ENCODE data around the gene BSDC1. TPM values are rescaled to one million over a fixed set of nuclear protein-coding genes. Genes with fewer than 3 reads are reported as not detected.
A peak's percentile ranks its signal among the peaks of the same experiment; 100 is the strongest.

Gene BSDC1
- total and polyA plus RNA-seq, 12 donors, result 21.4 to 49.4 (median 44.3) TPM

DNA sequence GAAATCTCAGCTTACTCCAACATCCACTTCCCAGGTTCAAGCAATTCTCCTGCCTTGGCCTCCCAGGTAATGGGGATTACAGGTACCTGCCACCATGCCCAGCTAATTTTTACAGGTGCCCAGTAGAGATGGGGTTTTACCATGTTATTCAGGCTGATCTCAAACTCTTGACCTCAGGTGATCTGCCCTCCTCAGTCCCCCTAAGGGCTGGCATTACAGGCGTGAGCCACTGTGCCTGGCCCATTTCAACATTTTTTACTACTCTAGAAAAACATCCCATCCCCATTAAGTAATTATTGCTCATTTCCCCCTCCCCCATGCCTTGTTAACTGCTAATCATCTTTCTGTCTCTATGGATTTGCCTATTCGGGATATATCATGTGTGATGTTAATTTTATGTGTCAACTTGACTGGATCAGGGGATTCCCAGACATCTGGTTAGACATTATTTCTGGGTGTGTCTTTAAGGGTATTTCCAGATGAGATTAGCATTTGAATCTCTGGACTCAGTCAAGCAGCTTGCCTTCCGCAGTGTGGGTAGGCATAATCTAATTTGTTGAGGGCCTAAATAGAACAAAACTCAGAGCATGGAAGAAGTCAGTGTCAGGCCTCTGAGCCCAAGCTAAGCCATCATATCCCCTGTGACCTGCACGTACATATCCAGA, 37.6 kb upstream of the BSDC1 start:
- Histone ChIP-seq H3K9me3 (no peaks in the 10 kb centered on the region), H3K27ac (no peak overlapping the region), H3K4me1 (peaks cover 0 to 2% (median under 1%) of the 10 kb centered on the region in 9 donors), H3K27me3 (peaks cover 0 to 36% (median 1%) of the 10 kb centered on the region in 7 donors), H3K36me3 (no peaks in the 10 kb centered on the region), H3K4me3 (no peak overlapping the region)
- DNase-seq (no peak), ATAC-seq (no peak)
- 57 to 74% methylated on average over 4 of the region's 4 CpGs for whole genome bisulfite sequencing, 2 donors
- intact Hi-C loops (cut with DNase I), result no loop called here
- TF ChIP-seq, protein P1, sequence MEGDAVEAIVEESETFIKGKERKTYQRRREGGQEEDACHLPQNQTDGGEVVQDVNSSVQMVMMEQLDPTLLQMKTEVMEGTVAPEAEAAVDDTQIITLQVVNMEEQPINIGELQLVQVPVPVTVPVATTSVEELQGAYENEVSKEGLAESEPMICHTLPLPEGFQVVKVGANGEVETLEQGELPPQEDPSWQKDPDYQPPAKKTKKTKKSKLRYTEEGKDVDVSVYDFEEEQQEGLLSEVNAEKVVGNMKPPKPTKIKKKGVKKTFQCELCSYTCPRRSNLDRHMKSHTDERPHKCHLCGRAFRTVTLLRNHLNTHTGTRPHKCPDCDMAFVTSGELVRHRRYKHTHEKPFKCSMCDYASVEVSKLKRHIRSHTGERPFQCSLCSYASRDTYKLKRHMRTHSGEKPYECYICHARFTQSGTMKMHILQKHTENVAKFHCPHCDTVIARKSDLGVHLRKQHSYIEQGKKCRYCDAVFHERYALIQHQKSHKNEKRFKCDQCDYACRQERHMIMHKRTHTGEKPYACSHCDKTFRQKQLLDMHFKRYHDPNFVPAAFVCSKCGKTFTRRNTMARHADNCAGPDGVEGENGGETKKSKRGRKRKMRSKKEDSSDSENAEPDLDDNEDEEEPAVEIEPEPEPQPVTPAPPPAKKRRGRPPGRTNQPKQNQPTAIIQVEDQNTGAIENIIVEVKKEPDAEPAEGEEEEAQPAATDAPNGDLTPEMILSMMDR (IDR thresholded peaks at IDR 0.05), result no peak

DNA sequence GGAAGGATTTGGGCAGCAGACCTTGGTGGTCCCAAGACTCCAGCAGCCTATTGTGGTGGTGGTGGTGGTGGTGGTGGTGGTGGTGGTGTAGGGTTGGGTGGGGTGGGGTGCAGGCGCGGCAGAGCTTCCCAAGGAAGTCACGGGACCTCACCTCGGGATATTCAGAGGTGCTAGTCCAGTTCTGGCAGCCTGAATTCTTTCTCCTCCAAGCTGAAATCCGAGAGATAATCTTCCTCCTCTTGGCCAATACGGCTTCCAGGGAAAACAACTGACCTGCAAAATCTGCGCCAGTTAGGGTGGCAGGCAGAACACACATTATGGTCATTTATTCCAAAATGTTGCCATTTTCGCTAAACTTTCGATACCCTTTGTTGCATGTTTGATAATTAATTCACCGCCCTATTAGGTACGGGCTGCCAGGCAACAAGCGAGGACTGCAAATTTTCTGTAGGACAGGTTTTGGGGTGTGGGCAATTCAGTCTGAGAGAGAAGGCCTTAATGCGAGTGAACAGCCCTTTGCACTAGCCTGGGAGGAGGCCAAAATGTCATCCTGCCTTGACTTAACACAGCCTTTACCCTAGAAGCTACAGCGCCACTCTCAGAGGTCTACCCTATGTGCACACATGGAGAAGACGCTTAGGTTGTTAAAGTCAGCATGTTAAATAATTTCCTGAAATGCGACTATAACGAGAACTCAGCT, 33.2 kb upstream of the BSDC1 start:
- Histone ChIP-seq H3K9me3 (no peaks in the 10 kb centered on the region), H3K36me3 (no peaks in the 10 kb centered on the region), H3K27ac (no peak overlapping the region), H3K27me3 (peaks cover 3 to 68% (median 27%) of the 10 kb centered on the region in 7 donors), H3K4me1 (peaks cover 0 to 9% (median 6%) of the 10 kb centered on the region in 9 donors), H3K4me3 (peak overlapping the region in 5 of 10 donors; percentile 24 to 49 (median 40))
- DNase-seq (no peak), ATAC-seq (no peak)
- 76% methylated on average over 17 of the region's 17 CpGs for WGBS, 2 donors
- intact Hi-C loops (cut with DNase I), result no loop called here
- TF ChIP-seq, protein P1 (IDR thresholded peaks at IDR 0.05), result no peak

DNA sequence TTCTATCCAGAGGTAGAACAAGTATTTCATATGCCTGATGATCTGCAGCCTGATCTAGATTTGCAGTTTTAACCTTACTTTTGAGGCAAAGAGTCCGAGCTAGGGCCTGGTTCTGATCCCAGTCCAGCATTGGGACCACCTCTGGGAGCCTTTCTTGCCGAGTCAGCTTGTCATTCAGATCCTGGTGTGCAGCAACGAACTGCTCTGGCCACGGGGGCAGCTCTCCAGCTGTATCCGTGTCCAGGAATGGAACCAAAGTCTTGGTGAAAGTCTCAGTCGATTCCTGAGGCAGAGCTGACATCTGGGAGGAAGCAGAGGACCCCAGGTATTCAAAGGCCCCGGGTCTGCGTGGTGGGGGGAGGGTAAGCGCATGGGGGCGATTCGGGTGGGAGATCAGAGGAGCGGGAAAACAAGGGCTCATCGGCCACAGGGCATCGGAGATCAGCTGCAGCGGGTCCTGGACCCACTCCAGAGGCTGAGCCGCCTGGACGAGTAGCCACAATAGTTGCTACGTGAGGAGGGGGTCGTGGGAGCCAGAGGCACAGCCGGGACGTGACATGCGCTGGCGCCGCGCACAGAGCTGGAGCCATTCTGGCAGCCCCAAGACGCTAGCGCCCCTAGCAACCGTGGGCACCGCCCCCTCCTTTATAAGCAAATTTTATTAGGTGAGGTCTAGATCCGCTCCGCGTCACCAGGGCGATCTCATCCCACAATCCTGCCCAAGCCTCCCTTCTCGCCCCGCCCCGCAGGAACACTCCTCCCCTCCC, 32.4 kb upstream of the BSDC1 start:
- TF ChIP-seq, protein P1 (IDR thresholded peaks at IDR 0.05), result no peak
- peaks cover 3 to 68% (median 27%) of the 10 kb centered on the region in 7 donors for H3K27me3 ChIP-seq

DNA sequence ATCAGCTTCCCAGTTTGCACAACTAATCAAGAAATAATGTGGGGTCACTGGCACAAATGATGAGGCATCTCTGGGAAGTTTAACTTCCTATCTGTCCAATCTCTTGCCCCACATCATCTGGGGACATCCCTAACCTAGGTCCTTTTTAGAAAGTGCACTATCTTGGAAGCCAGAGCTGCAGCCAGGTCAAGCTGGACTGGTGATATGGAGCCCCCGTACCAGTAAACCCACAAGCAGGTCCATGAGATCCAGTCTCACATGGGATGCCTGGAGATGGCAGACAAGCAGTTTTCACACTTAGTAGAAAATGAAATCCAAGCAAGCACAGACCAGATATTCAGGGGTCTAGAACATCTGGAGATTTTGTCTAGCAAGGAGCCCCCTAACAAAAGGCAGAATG, 27.5 kb upstream of the BSDC1 start:
- Histone ChIP-seq H3K4me3 (no peak overlapping the region), H3K27ac (no peak overlapping the region), H3K36me3 (no peaks in the 10 kb centered on the region), H3K27me3 (peaks cover 3 to 38% (median 26%) of the 10 kb centered on the region in 7 donors), H3K4me1 (peaks cover 0 to 7% (median 5%) of the 10 kb centered on the region in 9 donors), H3K9me3 (peaks cover 0 to 20% (median 8%) of the 10 kb centered on the region in 11 donors)
- intact Hi-C loops (cut with DNase I), result no loop called here
- 89 to 100% methylated on average over 1 of the region's 1 CpG for WGBS, 2 donors
- TF ChIP-seq, protein P1 (IDR thresholded peaks at IDR 0.05), result no peak
- no peak for DNase-seq
- ATAC-seq, result no peak

More for the DNA sequence above, 32.4 kb upstream of the BSDC1 start:
- H3K4me1 ChIP-seq, result peaks cover 0 to 9% (median 6%) of the 10 kb centered on the region in 9 donors
- DNase-seq (peak in 1 of 2 donors; percentile 6), ATAC-seq (peak in 2 of 8 donors; percentile 29 to 42)
- intact Hi-C loops (cut with DNase I), result no loop called here
- H3K4me3 ChIP-seq, result peak overlapping the region; percentile 1 to 49 (median 36)
- no peaks in the 10 kb centered on the region for H3K36me3 ChIP-seq
- WGBS, 2 donors, result 5 to 8% methylated on average over 36 of the region's 36 CpGs
- H3K27ac ChIP-seq, result no peak overlapping the region
- H3K9me3 ChIP-seq, result no peaks in the 10 kb centered on the region

All from heart right ventricle (tissue), 16 donors.